ENCODE data around the gene RFC5.

The RFC5 gene

GRCh38 chr12:117970334-117970733 lies 46.2 kb upstream of the RFC5 start:
- no peak for TF ChIP-seq CTCF (IDR thresholded peaks at IDR 0.05; ENCODE audit: control extremely low read depth, extremely low read depth, low read depth, missing control alignments)
- ChIA-PET POLR2A (no interaction called here), CTCF (no interaction called here)
- no peak for DNase-seq (ENCODE audit: extremely low spot score)

- ChIA-PET POLR2A (no interaction called here), CTCF (no interaction called here)
- no peak for DNase-seq (ENCODE audit: extremely low spot score)
- no peak for TF ChIP-seq CTCF (IDR thresholded peaks at IDR 0.05; ENCODE audit: control extremely low read depth, extremely low read depth, low read depth, missing control alignments)
Observed at GRCh38 chr12:117972301-117972700, 44.2 kb upstream of the RFC5 start.

- TF ChIP-seq CTCF (IDR thresholded peaks at IDR 0.05; ENCODE audit: control extremely low read depth, extremely low read depth, low read depth, missing control alignments), result no peak
- no peak for DNase-seq (ENCODE audit: extremely low spot score)
- ChIA-PET POLR2A (no interaction called here), CTCF (no interaction called here)
Observed at GRCh38 chr12:117975006-117975405, 41.5 kb upstream of the RFC5 start.

GRCh38 chr12:117977373-117977772 lies 39.1 kb upstream of the RFC5 start:
- TF ChIP-seq CTCF (IDR thresholded peaks at IDR 0.05; ENCODE audit: control extremely low read depth, extremely low read depth, low read depth, missing control alignments), result no peak
- DNase-seq (ENCODE audit: extremely low spot score), result no peak
- POLR2A ChIA-PET, result no interaction called here
- CTCF ChIA-PET, result no interaction called here

- ChIA-PET CTCF (interaction anchor here (1.8 kb wide), 1 partner anchor 144 kb away, joined by 4 read pairs; no protein-coding TSS in a partner anchor), POLR2A (no interaction called here)
- DNase-seq (ENCODE audit: extremely low spot score), result no peak
- no peak for TF ChIP-seq CTCF (IDR thresholded peaks at IDR 0.05; ENCODE audit: control extremely low read depth, extremely low read depth, low read depth, missing control alignments)
Observed at GRCh38 chr12:117980616-117981015, 35.9 kb upstream of the RFC5 start.

- POLR2A ChIA-PET, result no interaction called here
- DNase-seq (ENCODE audit: extremely low spot score), result no peak
- CTCF ChIA-PET, result interaction anchor here (1.8 kb wide), 1 partner anchor 144 kb away, joined by 4 read pairs; no protein-coding TSS in a partner anchor
- no peak for TF ChIP-seq CTCF (IDR thresholded peaks at IDR 0.05; ENCODE audit: control extremely low read depth, extremely low read depth, low read depth, missing control alignments)
Observed at GRCh38 chr12:117981267-117981666, 35.2 kb upstream of the RFC5 start.

GRCh38 chr12:117985182-117985581 lies 31.3 kb upstream of the RFC5 start:
- DNase-seq (ENCODE audit: extremely low spot score), result no peak
- no peak for TF ChIP-seq CTCF (IDR thresholded peaks at IDR 0.05; ENCODE audit: control extremely low read depth, extremely low read depth, low read depth, missing control alignments)
- CTCF ChIA-PET, result interaction anchor here (1.2 to 1.4 kb wide), 2 partner anchors 11 to 128 kb away, joined by 3 read pairs; no protein-coding TSS in a partner anchor
- POLR2A ChIA-PET, result no interaction called here
